Thoracic aorta (tissue), 2 donors: ENCODE results near the gene PDE2A. TPM values are rescaled to one million over a fixed set of nuclear protein-coding genes. Genes with fewer than 3 reads are reported as not detected.

Experiments used
- ATAC-seq: fragments of 150-250 bp; one replicate; pipeline ENCODE4 v1.8.0; 2017; ENCODE audit warnings: low read depth; ENCODE audit not compliant: insufficient number of reproducible peaks, low FRiP score
- DNase-seq: peaks from one replicate; pipeline ENCODE4 v3.0.0-alpha.2; 2020; ENCODE audit warnings: low spot score
- H3K27ac ChIP-seq, 2 donors: fragments of 200-600 bp; sonication (generic); 1 replicate in 1 of 2; 2 replicates in 1 of 2; pipeline ENCODE4 v1.5.1; 2016; ENCODE audit warnings: mild to moderate bottlenecking in 2 of 2, moderate library complexity in 2 of 2
- H3K27me3 ChIP-seq: fragments of 200-600 bp; sonication (generic); replicated peaks from 2 replicates; pipeline ENCODE4 v1.6.0; 2016; ENCODE audit warnings: mild to moderate bottlenecking; ENCODE audit not compliant: insufficient read depth
- H3K36me3 ChIP-seq: fragments of 200-600 bp; sonication (generic); one replicate; pipeline ENCODE4 v1.5.1; 2016
- H3K4me1 ChIP-seq, 2 donors: fragments of 200-600 bp; sonication (generic); 1 replicate in 1 of 2; 2 replicates in 1 of 2; pipeline versions ENCODE4 v1.5.1 to v1.6.0; 2016; ENCODE audit warnings: low read depth in 2 of 2, mild to moderate bottlenecking in 1 of 2; ENCODE audit not compliant: control insufficient read depth in 1 of 2
- H3K4me3 ChIP-seq: fragments of 200-600 bp; sonication (generic); 2 replicates; pipeline ENCODE4 v1.5.1; 2016; ENCODE audit warnings: mild to moderate bottlenecking
- H3K9me3 ChIP-seq: fragments of 200-600 bp; sonication (generic); 2 replicates; pipeline ENCODE4 v1.5.1; 2016
- total RNA-seq, 2 donors: library from RNA; depleted of rRNA; stranded (reverse); fragments of >200 nt; gene quantifications; one replicate each; pipeline versions ENCODE4 v1.1.0 to v1.2.3, GENCODE V29; 2016
- TF ChIP-seq, protein P1 (sequence below): fragments of 200-600 bp; sonication (generic); IDR thresholded peaks from one replicate; pipeline ENCODE4 v1.5.1; 2019; ENCODE audit warnings: antibody characterized with exemption

The PDE2A gene
- total RNA-seq, 2 donors from 2014 or later, result 28.1 to 37.1 TPM

DNA sequence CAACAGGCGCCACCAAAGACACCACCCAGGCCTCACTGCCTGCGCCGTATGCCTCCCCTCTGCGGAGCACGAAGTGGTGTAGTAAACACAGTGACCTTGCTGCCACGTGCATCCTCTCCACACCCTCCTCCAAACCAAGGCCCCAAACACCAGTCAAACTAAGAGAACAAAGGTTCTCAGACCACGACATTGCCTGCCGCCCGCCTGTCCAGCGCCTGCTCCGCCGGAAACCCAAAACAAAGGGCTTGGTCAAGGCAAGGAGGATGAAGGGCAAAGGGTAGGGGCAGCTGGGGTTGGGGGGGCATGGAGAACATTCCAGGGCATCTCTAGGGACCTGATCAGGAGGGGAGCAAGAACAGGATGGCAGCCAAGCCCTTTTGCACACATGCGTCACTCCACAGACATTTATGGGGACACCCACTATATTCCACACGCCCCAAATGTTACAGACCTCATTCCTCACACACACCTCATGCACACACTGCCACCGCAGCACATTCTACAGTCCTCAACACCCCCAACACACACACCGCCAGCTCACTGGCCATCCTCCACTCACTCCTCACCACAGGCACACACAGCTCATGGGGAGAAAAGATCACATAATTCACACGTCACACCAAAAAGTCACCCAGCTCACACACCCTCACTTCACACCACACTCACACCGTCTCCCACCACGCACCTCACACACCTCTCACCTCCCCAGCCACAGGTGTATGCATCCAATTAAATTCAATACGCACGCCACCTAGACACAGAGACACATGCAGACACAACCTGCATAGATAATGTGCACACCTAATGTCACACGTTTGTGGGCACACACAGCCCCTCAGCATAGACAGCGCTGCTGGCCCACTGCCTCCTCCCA is 34.5 kb downstream of the PDE2A start:
- H3K4me1 ChIP-seq, result peaks cover 0 to 20% of the 10 kb centered on the region in 2 donors
- no peak overlapping the region for H3K27ac ChIP-seq
- no peaks in the 10 kb centered on the region for H3K9me3 ChIP-seq
- H3K27me3 ChIP-seq, result peaks cover 6% of the 10 kb centered on the region
- DNase-seq, result no peak
- TF ChIP-seq, protein P1, sequence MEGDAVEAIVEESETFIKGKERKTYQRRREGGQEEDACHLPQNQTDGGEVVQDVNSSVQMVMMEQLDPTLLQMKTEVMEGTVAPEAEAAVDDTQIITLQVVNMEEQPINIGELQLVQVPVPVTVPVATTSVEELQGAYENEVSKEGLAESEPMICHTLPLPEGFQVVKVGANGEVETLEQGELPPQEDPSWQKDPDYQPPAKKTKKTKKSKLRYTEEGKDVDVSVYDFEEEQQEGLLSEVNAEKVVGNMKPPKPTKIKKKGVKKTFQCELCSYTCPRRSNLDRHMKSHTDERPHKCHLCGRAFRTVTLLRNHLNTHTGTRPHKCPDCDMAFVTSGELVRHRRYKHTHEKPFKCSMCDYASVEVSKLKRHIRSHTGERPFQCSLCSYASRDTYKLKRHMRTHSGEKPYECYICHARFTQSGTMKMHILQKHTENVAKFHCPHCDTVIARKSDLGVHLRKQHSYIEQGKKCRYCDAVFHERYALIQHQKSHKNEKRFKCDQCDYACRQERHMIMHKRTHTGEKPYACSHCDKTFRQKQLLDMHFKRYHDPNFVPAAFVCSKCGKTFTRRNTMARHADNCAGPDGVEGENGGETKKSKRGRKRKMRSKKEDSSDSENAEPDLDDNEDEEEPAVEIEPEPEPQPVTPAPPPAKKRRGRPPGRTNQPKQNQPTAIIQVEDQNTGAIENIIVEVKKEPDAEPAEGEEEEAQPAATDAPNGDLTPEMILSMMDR, result no peak
- H3K4me3 ChIP-seq, result no peak overlapping the region
- no peak for ATAC-seq
- no peaks in the 10 kb centered on the region for H3K36me3 ChIP-seq

GRCh38 chr11:72637926-72638325 is 36.3 kb downstream of the PDE2A start:
- H3K4me1 ChIP-seq, result peaks cover 0 to 12% of the 10 kb centered on the region in 2 donors
- no peak for ATAC-seq
- H3K27ac ChIP-seq, result no peak overlapping the region

GRCh38 chr11:72637198-72637597 is 37.0 kb downstream of the PDE2A start:
- TF ChIP-seq, protein P1, result no peak
- H3K27me3 ChIP-seq, result peaks cover 6% of the 10 kb centered on the region
- H3K4me1 ChIP-seq, result peaks cover 0 to 12% of the 10 kb centered on the region in 2 donors
- no peak overlapping the region for H3K27ac ChIP-seq
- H3K9me3 ChIP-seq, result no peaks in the 10 kb centered on the region
- no peak overlapping the region for H3K4me3 ChIP-seq
- DNase-seq (no peak), ATAC-seq (no peak)
- no peaks in the 10 kb centered on the region for H3K36me3 ChIP-seq

More at GRCh38 chr11:72637926-72638325, 36.3 kb downstream of the PDE2A start:
- H3K4me3 ChIP-seq, result no peak overlapping the region
- no peaks in the 10 kb centered on the region for H3K9me3 ChIP-seq
- peaks cover 6% of the 10 kb centered on the region for H3K27me3 ChIP-seq
- DNase-seq, result no peak
- no peaks in the 10 kb centered on the region for H3K36me3 ChIP-seq
- TF ChIP-seq, protein P1, result no peak

- Histone ChIP-seq H3K4me3 (no peak overlapping the region), H3K4me1 (peaks cover 0 to 12% of the 10 kb centered on the region in 2 donors), H3K9me3 (no peaks in the 10 kb centered on the region), H3K27me3 (peaks cover 4% of the 10 kb centered on the region), H3K27ac (no peak overlapping the region), H3K36me3 (no peaks in the 10 kb centered on the region)
- no peak for ATAC-seq
- no peak for DNase-seq
- TF ChIP-seq, protein P1, result no peak
Measured at GRCh38 chr11:72636376-72636775, 37.8 kb downstream of the PDE2A start.

- TF ChIP-seq, protein P1, result no peak
- H3K4me3 ChIP-seq, result no peak overlapping the region
- H3K9me3 ChIP-seq, result no peaks in the 10 kb centered on the region
- H3K27ac ChIP-seq, result no peak overlapping the region
- H3K36me3 ChIP-seq, result no peaks in the 10 kb centered on the region
- no peaks in the 10 kb centered on the region for H3K27me3 ChIP-seq
- peaks cover 0 to 15% of the 10 kb centered on the region in 2 donors for H3K4me1 ChIP-seq
- no peak for DNase-seq
- ATAC-seq, result no peak
Measured at GRCh38 chr11:72635933-72636332, 38.3 kb downstream of the PDE2A start.
